CD4-positive, alpha-beta T cell (primary cell): ENCODE results near the gene NPFFR2. TPM values are rescaled to one million over a fixed set of nuclear protein-coding genes. Genes with fewer than 3 reads are reported as not detected.

Source experiments
- ATAC-seq: fragments of 200-7000 bp; cut with Tn5 transposase; one replicate; pipeline ENCODE4 v1.10.0; 2022; ENCODE audit warnings: mild to moderate bottlenecking; ENCODE audit not compliant: poor library complexity
- CTCF ChIA-PET: fragments of 350-600 bp; sonication (Branson Sonifier 250); formaldehyde crosslinking; loops from one replicate; lab custom pipeline; 2021; ENCODE audit warnings: antibody characterized with exemption, inconsistent platforms; lab: Charles Lee
- POLR2A ChIA-PET: fragments of 350-600 bp; sonication (Branson Sonifier 250); formaldehyde crosslinking; loops from one replicate; lab custom pipeline; 2021; ENCODE audit warnings: antibody characterized with exemption, inconsistent platforms; lab: Charles Lee
- DNase-seq, 14 experiments: peaks; one replicate each; pipeline ENCODE4 v3.0.0-alpha.2; 2013 to 2020; ENCODE audit warnings: mixed read lengths in 2 of 14
- H3K27ac ChIP-seq, 2 donors: one replicate each; pipeline versions ENCODE4 v1.5.1 to v1.7.0; 2013; ENCODE audit warnings: low read length in 2 of 2, low read depth in 1 of 2, mild to moderate bottlenecking in 1 of 2
- H3K27me3 ChIP-seq, 2 experiments: 1 replicate in 1 of 2; 2 replicates in 1 of 2; pipeline versions ENCODE4 v1.6.1 to v1.7.0; 2013; ENCODE audit warnings: low read length in 2 of 2, control low read depth in 1 of 2, mild to moderate bottlenecking in 1 of 2, moderate library complexity in 1 of 2; ENCODE audit not compliant: insufficient read depth in 2 of 2, control insufficient read depth in 1 of 2
- H3K36me3 ChIP-seq: one replicate; pipeline ENCODE4 v1.6.1; 2013; ENCODE audit warnings: low read length, control low read depth; ENCODE audit not compliant: insufficient read depth
- H3K4me1 ChIP-seq: one replicate; pipeline ENCODE4 v1.6.1; 2013; ENCODE audit warnings: low read length, control low read depth; ENCODE audit not compliant: insufficient read depth
- H3K4me3 ChIP-seq: one replicate; pipeline ENCODE4 v1.5.1; 2013; ENCODE audit warnings: mild to moderate bottlenecking, low read length, moderate library complexity
- H3K9me3 ChIP-seq, 2 experiments: 1 replicate in 1 of 2; 2 replicates in 1 of 2; pipeline versions ENCODE4 v1.6.1 to v1.7.0; 2013; ENCODE audit warnings: low read length in 2 of 2, mild to moderate bottlenecking in 2 of 2, control low read depth in 1 of 2, moderate library complexity in 1 of 2; ENCODE audit not compliant: control insufficient read depth in 1 of 2, insufficient read depth in 1 of 2
- H3K27ac Mint-ChIP-seq: one replicate; pipeline ENCODE4 v1.8.0; 2020; ENCODE audit warnings: mixed read lengths
- H3K27me3 Mint-ChIP-seq: one replicate; pipeline ENCODE4 v1.8.0; 2021; ENCODE audit warnings: mixed read lengths
- H3K36me3 Mint-ChIP-seq: one replicate; pipeline ENCODE4 v1.8.0; 2021; ENCODE audit warnings: low read depth, mixed read lengths
- H3K4me1 Mint-ChIP-seq: one replicate; pipeline ENCODE4 v1.8.0; 2021; ENCODE audit warnings: low read depth, mixed read lengths
- H3K4me3 Mint-ChIP-seq: one replicate; pipeline ENCODE4 v1.8.0; 2020; ENCODE audit warnings: mild to moderate bottlenecking, mixed read lengths
- H3K9me3 Mint-ChIP-seq: one replicate; pipeline ENCODE4 v1.8.0; 2020; ENCODE audit warnings: mixed read lengths
- CTCF ChIP-seq: fragments of 200-600 bp; IDR thresholded peaks from one replicate; pipeline ENCODE4 v1.8.0; 2022; ENCODE audit warnings: antibody characterized with exemption, mild to moderate bottlenecking
- intact Hi-C, 2 experiments: fragments of 100-400 bp; cut with DNase I in 1 of 2; cut with micrococcal nuclease in 1 of 2; formaldehyde crosslinking; loops; one replicate each; pipeline versions ENCODE4 v1.15.1 to v1.9.0; 2023 to 2025; cut with DNase I, micrococcal nuclease
- total RNA-seq, 174 experiments: library from RNA in 2 of 174; stranded (reverse) in 2 of 174; gene quantifications; one replicate each; pipeline ENCODE4 v1.2.3 and lab custom pipeline; 2021 to 2026

NPFFR2 gene
- total RNA-seq, 2 experiments from 2014 or later = not detected

GRCh38 chr4:72016011-72016410 lies 15.8 kb upstream of the NPFFR2 start:
- Mint-ChIP-seq H3K36me3 (no peaks in the 10 kb centered on the region), H3K27me3 (no peaks in the 10 kb centered on the region), H3K27ac (no peak overlapping the region), H3K9me3 (no peaks in the 10 kb centered on the region), H3K4me1 (no peaks in the 10 kb centered on the region), H3K4me3 (no peak overlapping the region)
- no peak for DNase-seq
- Histone ChIP-seq H3K4me1 (no peaks in the 10 kb centered on the region), H3K27me3 (no peaks in the 10 kb centered on the region), H3K9me3 (no peaks in the 10 kb centered on the region), H3K4me3 (no peak overlapping the region), H3K27ac (no peak overlapping the region), H3K36me3 (no peaks in the 10 kb centered on the region)
- POLR2A ChIA-PET = no interaction called here
- TF ChIP-seq CTCF = no peak
- no peak for ATAC-seq
- intact Hi-C loops = no loop called here
- CTCF ChIA-PET = no interaction called here

- Mint-ChIP-seq H3K27me3 (no peaks in the 10 kb centered on the region), H3K4me3 (no peak overlapping the region), H3K9me3 (no peaks in the 10 kb centered on the region), H3K4me1 (no peaks in the 10 kb centered on the region), H3K27ac (no peak overlapping the region), H3K36me3 (no peaks in the 10 kb centered on the region)
- Histone ChIP-seq H3K4me1 (no peaks in the 10 kb centered on the region), H3K36me3 (no peaks in the 10 kb centered on the region), H3K27me3 (no peaks in the 10 kb centered on the region), H3K4me3 (no peak overlapping the region), H3K27ac (no peak overlapping the region), H3K9me3 (no peaks in the 10 kb centered on the region)
- POLR2A ChIA-PET = no interaction called here
- ATAC-seq (no peak), DNase-seq (no peak)
- no peak for TF ChIP-seq CTCF
- CTCF ChIA-PET = no interaction called here
- intact Hi-C loops = no loop called here
These were observed 12.1 kb upstream of the NPFFR2 start for GRCh38 chr4:72019688-72020087.

- DNase-seq (no peak), ATAC-seq (no peak)
- H3K4me3 ChIP-seq = no peak overlapping the region
- H3K27ac ChIP-seq = no peak overlapping the region
- intact Hi-C loops = no loop called here
- Mint-ChIP-seq H3K36me3 (no peaks in the 10 kb centered on the region), H3K27ac (no peak overlapping the region), H3K4me3 (no peak overlapping the region), H3K9me3 (no peaks in the 10 kb centered on the region), H3K4me1 (no peaks in the 10 kb centered on the region), H3K27me3 (no peaks in the 10 kb centered on the region)
- POLR2A ChIA-PET = no interaction called here
- CTCF ChIA-PET = no interaction called here
- H3K4me1 ChIP-seq = no peaks in the 10 kb centered on the region
- no peaks in the 10 kb centered on the region for H3K9me3 ChIP-seq
- TF ChIP-seq CTCF = no peak
- no peaks in the 10 kb centered on the region for H3K27me3 ChIP-seq
- H3K36me3 ChIP-seq = no peaks in the 10 kb centered on the region
These were observed 9.2 kb upstream of the NPFFR2 start for GRCh38 chr4:72022553-72022952.
